ENCODE measurements around the gene MEG3. TPM values are rescaled to one million over a fixed set of nuclear protein-coding genes. Genes with fewer than 3 reads are reported as not detected.
"Not testable (repeated sequence)": the region's sequence is repeated elsewhere in the genome, so short reads cannot be mapped to it uniquely, and the experiment has no call there.

Gene MEG3
- total and polyA plus RNA-seq, 2 experiments from 2014 or later, result not detected

GRCh38 chr14:100800041-100800440, 25.9 kb upstream of the MEG3 start:
- no peak overlapping the region for H3K4me3 ChIP-seq
- no peaks in the 10 kb centered on the region for H3K27me3 ChIP-seq
- no peak for TF ChIP-seq CTCF (IDR thresholded peaks at IDR 0.05; ENCODE audit: low read depth, low read length)
- DNase-seq (ENCODE audit: low read depth in 1 of 2, low spot score in 1 of 2), result no peak
- H3K9me3 ChIP-seq (ENCODE audit: low read depth), result no peaks in the 10 kb centered on the region
- H3K27ac ChIP-seq, result no peak overlapping the region
- H3K36me3 ChIP-seq, result no peaks in the 10 kb centered on the region
- H3K4me1 ChIP-seq (ENCODE audit: low read depth), result no peaks in the 10 kb centered on the region

GRCh38 chr14:100801433-100801832, 24.5 kb upstream of the MEG3 start:
- not testable (repeated sequence) for H3K9me3 ChIP-seq (ENCODE audit: low read depth); H3K27ac ChIP-seq; H3K4me3 ChIP-seq; H3K27me3 ChIP-seq; DNase-seq (ENCODE audit: low read depth in 1 of 2, low spot score in 1 of 2); H3K4me1 ChIP-seq (ENCODE audit: low read depth); H3K36me3 ChIP-seq

- Histone ChIP-seq H3K4me1 (ENCODE audit: low read depth) (no peaks in the 10 kb centered on the region), H3K27me3 (no peaks in the 10 kb centered on the region), H3K9me3 (ENCODE audit: low read depth) (no peaks in the 10 kb centered on the region), H3K36me3 (no peaks in the 10 kb centered on the region), H3K4me3 (no peak overlapping the region), H3K27ac (no peak overlapping the region)
- no peak for TF ChIP-seq CTCF (IDR thresholded peaks at IDR 0.05; ENCODE audit: low read depth, low read length)
- DNase-seq (ENCODE audit: low read depth in 1 of 2, low spot score in 1 of 2), result no peak
Measured at GRCh38 chr14:100802179-100802578, 23.7 kb upstream of the MEG3 start.

GRCh38 chr14:100802766-100803165, 23.2 kb upstream of the MEG3 start:
- Histone ChIP-seq H3K4me3 (no peak overlapping the region), H3K4me1 (ENCODE audit: low read depth) (no peaks in the 10 kb centered on the region), H3K27ac (no peak overlapping the region), H3K9me3 (ENCODE audit: low read depth) (no peaks in the 10 kb centered on the region), H3K36me3 (no peaks in the 10 kb centered on the region), H3K27me3 (no peaks in the 10 kb centered on the region)
- no peak for TF ChIP-seq CTCF (IDR thresholded peaks at IDR 0.05; ENCODE audit: low read depth, low read length)
- DNase-seq (ENCODE audit: low read depth in 1 of 2, low spot score in 1 of 2), result no peak

- TF ChIP-seq CTCF (IDR thresholded peaks at IDR 0.05; ENCODE audit: low read depth, low read length), result no peak
- Histone ChIP-seq H3K9me3 (ENCODE audit: low read depth) (no peaks in the 10 kb centered on the region), H3K27me3 (no peaks in the 10 kb centered on the region), H3K27ac (no peak overlapping the region), H3K36me3 (no peaks in the 10 kb centered on the region), H3K4me3 (no peak overlapping the region), H3K4me1 (ENCODE audit: low read depth) (no peaks in the 10 kb centered on the region)
- DNase-seq (ENCODE audit: low read depth in 1 of 2, low spot score in 1 of 2), result no peak
Measured at GRCh38 chr14:100803226-100803625, 22.7 kb upstream of the MEG3 start.

- H3K9me3 ChIP-seq (ENCODE audit: low read depth), result no peaks in the 10 kb centered on the region
- H3K4me3 ChIP-seq, result no peak overlapping the region
- no peaks in the 10 kb centered on the region for H3K36me3 ChIP-seq
- no peaks in the 10 kb centered on the region for H3K27me3 ChIP-seq
- no peak for DNase-seq (ENCODE audit: low read depth in 1 of 2, low spot score in 1 of 2)
- H3K27ac ChIP-seq, result no peak overlapping the region
- no peaks in the 10 kb centered on the region for H3K4me1 ChIP-seq (ENCODE audit: low read depth)
- no peak for TF ChIP-seq CTCF (IDR thresholded peaks at IDR 0.05; ENCODE audit: low read depth, low read length)
Measured at GRCh38 chr14:100803676-100804075, 22.2 kb upstream of the MEG3 start.

All from cardiac muscle cell (in vitro differentiated cells and primary cell).